ENCODE data around the gene MRPS16.

GRCh38 chr10:73218431-73219191 is 33.8 kb downstream of the MRPS16 start:
- TF ChIP-seq POLR2AphosphoS5 (IDR thresholded peaks at IDR 0.05; ENCODE audit: low read depth, low read length) = no peak
- no peak for TF ChIP-seq POLR2A (IDR thresholded peaks at IDR 0.05; ENCODE audit: low read depth, low read length)
- TF ChIP-seq TAF1 (IDR thresholded peaks at IDR 0.05; ENCODE audit: borderline replicate concordance, low read depth, low read length) = no peak

Measured in GM12892 (cell line).